CD4-positive, alpha-beta T cell treated with Interleukin-15 for 4 hours (primary cell): ENCODE results near the gene SDC4.

ENCODE experiments used
- DNase-seq: peaks from one replicate; pipeline ENCODE4 v3.0.0-alpha.2; 2020; ENCODE audit warnings: low spot score

Gene SDC4

DNA sequence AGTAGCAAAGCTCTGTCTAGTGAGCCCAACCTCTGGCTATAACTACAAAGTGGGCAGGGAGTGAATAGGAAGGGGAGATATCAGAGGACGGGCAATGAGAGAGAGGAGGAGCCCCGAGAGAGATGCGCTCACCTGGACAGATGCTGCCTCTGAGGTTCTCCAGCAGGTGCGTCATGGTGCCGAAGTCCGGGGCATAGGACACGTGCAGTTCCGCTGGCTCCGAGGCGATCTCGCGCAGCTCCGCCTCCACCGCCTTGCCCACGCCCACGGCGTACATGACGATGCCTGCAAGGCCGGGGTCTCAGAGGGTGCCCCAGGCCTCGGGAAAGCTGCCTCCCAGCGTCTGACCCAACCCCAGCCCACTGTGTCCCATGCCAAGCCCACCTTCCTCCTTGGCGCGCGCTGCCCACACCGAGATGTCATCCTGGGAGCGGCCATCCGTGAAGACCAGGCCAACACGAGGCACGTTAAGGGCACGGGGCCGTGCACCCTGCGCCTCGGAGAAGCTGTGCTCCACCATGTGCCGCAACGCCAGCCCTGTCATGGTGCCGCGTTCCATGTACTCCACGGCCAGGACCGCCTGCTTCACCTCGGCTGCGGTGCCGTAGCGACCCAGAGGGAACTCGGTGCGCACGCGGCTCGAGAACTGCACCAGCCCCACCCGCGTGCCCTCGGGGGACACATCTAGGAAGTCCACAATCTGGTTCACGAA is 50.3 kb downstream of the SDC4 start:
- no peak for DNase-seq

DNA sequence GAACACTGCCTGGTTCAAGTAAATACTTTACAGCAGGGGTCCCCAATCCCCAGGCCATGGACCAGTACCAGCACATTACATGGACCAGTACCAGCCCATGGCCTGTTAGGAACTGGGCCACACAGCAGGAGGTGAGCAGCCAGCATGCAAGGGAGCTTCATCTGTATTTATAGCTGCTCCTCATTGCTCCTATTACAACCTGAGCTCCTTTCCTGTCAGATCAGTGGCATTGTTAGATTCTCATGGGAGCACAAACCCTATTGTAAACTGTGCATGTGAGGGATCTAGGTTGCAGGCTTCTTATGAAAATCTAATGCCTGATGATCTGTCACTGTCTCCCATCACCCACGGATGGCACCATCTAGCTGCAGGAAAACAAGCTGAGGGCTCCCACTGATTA is 53.6 kb downstream of the SDC4 start:
- no peak for DNase-seq

DNA sequence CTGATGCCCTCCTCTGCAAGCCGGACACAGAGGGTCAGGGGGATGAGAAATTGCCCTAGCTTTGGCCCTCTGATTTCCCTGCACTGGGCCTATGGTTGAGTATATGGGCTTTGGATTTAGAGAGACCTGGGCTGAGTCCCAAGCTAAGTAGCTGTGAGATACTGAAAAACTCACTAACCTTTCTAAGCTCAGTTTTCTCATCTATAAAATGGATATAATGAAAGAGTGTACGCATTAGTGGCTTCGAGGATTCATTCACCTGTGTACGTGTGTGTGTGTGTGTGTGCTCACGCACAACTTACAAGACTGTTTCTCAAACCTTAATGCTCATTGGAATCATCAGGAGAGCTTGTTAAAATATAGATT is 54.2 kb downstream of the SDC4 start:
- DNase-seq = no peak

DNA sequence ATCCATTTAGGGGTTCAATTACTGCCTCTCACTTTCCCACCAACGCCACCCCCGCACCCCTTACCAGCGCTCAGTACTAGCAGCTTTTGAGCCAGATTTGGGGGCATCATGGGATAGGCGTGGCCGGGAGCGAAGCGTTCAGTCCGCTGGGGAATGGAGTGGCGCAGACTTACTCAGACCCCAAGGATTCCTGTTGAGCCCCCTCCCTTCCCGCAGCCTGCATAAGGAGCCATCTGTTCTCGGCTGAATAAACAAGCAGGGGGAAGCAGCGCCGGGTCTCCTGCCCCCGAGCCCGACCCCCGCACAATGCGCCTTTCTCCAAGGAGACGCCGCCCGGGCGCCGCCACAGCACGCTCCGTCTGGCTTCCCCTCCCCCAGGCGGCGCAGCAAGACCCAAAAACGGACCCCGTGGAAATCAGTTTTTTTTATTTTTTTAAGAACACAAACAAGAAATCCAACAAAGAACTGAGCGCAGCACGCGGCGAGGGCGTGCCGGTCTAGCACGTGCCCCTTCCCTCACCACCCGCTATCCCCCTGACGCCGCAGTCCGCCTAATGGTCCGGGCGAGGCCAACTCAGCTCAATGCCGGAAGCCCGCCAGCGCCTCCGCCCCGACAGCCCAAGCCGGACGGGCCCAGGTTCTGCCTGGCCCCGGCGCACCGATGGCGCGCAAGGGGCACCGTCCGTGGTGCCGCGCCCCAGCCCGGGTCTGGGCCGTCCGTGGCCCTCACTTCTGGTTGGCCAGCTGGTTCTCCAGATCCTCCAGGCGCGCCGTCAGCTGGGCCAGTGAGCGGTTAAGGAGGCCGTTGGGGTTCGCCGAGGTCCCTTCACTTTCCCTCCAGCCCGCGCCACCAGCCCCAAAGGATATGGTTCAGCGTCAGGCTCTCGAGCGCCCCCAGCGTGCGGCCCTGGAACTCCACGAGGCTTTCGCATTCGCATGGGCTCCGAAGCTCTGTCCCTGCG is 54.9 kb downstream of the SDC4 start:
- peak; percentile 73 for DNase-seq

DNA sequence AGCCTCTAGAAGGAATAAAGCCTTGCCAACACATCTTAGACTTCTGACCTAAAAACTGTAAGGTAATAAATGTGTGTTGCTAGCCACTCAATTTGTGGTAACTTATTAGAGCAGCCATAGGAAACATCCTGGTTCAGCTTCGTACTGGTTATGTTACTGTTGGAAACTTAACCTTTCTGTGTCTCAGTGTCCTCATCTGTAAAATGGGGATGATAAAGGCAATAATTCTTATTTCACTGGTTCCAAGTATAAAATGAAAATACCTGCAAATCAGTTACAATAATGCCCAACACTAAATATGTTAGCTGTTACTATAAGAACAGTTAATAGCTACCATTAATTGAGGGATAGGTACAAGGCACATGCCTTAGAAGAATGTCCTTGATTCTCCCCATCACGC is 55.9 kb downstream of the SDC4 start:
- no peak for DNase-seq

DNA sequence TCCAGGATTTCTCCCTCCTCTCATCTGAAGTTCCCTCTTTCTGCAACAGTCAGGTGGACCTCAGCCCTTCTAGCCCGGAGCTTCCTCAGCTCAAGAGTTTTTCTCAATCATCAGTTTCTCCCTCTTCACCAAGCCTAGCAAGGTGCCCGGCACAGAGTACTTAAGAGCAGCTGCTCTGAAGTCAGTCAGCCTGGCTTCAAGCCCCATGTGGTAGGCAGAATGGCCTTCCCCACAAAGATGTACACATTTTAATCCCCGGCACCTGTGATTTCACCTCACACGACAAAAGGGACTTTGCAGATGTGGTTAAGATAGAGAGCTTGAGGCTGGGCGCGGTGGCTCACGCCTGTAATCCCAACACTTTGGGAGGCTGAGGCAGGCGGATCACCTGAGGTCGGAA is 56.7 kb downstream of the SDC4 start:
- DNase-seq = no peak

DNA sequence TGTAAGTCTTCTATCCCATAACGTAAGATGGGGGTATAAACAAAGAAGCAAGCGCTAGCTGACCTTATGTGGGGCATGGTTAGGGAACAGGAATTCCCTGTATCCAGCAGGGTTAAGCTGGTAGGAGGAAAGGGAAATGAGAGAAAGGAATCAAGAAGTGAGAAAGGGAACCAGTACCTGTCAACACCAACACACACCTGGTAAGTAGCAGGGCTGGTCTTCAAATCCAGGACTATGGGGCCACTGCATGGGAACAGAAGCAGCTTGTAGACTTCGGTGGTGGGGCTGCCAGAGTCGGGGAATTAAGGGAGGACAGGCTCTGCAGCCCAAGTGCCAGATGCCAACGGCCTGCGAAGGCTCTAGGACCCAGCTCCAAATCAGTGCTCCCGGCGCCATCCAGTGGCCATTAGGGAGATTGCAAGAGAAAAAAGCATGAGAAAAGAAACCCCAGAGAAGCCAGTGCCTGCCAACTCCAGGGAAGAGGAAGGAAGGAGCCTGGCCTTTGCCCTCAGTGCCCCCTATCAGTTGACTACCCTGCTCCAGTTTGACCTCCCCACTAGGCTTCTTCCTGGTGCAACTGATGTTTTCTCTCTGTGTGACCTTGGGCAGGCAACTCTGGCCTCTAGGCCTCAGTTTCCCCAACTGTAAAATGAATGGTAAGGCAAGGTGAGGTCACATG is 57.4 kb downstream of the SDC4 start:
- DNase-seq = peak; percentile 69

DNA sequence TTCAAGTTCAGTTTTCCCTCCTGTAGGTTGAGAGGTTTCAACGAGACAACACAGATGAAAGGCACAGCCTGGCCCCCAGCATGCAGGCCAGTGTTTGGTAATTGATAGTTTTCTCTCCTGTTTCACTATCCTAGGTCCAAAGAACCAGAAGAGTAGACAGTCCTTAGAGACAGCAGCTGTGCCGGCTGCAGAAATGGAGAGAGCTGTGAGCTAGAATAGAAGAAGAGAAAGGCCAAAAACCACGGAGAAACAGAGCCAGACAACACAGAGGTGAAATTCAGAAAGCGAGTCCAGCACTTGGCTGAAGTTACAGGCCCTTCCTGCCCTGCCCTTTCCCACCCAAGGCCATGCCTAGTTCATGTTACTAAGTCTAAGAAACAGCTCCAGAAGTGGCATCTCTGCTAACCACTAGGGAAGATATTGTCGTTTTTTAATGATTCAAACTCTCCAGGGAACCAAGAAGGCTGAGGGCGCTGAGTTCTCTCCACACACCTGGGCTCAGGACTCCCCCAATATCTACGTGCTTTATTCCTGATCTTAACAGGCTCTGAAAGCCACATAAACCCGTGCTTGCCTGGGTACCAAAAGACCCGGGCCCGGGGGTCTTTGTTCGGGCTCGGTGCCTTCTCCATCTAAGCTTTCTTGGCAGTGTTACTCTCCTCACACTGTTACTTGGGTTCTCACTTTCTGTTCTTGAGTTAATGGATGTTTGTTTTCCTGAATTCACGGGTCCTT is 58.1 kb downstream of the SDC4 start:
- DNase-seq = no peak

DNA sequence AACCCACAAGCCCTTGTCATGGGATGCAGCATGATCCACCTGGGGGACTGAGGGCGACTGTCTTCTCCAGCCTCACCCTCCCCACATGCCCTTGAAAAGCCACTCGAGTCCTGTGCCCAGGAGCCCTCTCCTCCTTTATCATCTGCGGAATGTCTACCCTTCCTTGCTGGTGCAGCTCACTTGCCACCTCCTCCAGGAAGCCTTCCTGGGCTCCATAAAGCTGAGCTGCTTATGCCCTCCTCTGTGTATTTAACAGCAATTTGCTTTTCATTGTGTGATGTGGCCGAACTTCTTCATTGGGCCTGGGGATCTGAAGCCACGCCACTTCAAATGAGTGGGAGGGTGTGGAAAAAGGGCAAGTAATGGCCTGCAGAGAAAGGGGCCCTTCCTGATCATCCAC is 59.4 kb downstream of the SDC4 start:
- no peak for DNase-seq

DNA sequence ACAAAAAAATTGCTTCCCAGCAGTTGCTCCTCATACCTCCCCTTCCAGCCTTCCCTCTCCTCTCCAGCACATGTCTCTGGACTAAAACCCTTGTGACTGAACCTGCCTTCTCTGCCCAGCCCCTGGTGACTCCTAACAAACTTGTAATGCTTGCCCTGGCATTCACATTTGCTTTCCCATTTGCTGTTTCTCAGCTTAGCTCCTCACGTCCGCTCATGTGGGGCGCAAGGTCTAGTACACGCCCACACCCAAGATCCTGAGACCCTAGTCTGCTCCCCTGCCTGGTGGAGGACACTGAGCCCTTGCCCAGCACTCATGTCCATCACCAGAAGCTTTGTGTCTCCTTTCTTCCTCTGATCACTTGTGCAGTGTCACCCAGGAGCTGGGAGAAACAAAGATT is 59.8 kb downstream of the SDC4 start:
- no peak for DNase-seq

DNA sequence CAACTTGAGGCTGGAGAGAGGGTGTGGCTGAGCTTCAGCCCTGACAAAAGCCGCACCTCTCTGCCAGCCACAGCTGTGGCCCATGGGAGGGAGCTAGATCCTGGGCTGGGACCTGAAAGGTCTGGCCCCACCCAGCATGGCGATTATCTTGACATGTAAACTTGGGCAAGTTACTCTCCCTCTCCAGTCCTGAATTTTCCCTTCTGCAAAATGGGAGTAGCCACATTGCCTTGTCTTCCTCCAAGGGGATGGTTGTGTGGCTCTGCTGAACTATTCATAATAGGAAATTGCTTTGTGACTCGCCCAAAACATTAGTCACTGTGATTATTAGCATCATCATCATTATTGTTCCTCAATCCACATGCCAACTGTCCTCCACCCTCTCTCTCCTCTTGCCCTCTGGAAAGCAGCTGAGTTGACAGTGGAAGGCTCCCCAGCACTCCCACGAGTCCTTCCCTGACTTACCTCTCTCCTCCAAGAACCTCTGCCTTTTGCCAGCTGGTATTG is 64.6 kb downstream of the SDC4 start:
- DNase-seq = no peak

DNA sequence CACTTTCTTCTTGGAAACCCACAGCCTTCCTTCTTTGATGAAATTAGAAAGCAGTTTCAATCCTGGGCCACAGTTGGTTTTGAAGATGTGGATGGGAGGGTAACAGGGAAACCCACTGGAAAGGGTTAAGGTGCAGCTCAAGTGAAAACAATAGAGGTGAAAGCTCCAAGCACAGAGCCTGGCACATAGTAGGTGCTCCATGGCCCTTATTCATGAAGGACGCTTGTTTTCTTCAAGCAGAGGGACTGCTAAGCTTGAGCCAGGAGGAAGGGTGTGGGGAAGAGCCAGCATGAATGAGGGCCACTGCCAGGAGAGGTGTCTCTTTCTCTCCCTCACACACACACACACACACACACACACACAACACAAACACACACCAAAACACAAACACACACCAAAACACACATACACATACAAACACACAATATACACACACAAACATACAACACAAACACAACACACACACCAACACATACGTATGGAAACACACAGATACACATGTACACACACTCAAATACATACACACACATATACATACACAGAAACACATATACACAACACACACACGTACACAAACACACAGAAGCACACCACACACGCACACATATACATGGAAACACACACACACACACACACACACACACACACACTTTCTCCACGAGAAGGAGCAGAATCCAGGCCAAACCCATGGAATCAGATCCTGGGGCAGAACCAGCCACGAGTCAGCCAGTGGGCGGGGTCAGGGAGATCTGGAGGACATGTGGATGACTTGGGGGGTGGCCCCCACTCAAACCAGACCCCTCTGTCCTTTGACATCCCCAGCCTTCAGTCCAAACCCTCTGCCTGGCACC is 65.3 kb downstream of the SDC4 start:
- DNase-seq = no peak

DNA sequence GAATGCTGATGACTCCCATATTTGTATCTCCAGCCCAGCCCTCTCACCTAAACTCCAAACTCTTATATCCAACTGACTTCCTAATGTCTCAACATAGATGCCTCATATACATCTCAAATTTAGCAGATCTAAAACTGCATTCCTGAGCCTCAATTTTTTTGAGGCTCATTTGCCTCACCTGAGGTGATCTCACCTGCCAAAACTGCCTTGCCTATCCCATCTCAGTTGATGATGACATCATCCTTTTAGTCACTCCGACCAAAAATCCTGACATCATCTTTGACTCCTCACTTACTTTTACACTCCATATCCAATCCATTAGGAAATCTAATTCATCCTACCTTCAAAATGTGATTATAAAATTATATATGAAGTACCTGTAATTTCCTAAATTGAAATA is 68.2 kb downstream of the SDC4 start:
- no peak for DNase-seq

DNA sequence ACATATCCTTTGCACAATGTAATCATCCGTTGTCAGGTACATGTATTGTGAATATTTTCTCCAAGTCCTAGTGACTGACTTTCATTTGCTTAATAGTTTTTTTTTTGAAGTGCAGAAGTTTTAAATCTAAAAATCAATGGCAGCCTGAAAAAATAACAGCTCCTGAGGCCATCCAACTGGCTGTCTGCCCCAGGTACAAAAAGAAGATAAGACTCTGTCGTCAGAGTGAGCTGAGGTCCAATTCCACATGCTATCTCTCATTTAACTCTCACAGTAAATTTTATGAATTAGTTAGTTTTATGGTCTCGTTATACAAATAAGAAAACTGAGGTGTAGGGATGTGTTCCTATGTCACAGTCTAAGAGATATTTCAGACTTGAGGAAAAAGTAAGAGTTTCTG is 72.9 kb downstream of the SDC4 start:
- no peak for DNase-seq
